ENCODE measurements around the gene NRSN1. TPM values are rescaled to one million over a fixed set of nuclear protein-coding genes. Genes with fewer than 3 reads are reported as not detected.

NRSN1 gene
- total and polyA plus RNA-seq, 2 of the 13 experiments (the other 11 are each of a cell fraction or from before 2014, with no cell fraction given) = not detected

DNA sequence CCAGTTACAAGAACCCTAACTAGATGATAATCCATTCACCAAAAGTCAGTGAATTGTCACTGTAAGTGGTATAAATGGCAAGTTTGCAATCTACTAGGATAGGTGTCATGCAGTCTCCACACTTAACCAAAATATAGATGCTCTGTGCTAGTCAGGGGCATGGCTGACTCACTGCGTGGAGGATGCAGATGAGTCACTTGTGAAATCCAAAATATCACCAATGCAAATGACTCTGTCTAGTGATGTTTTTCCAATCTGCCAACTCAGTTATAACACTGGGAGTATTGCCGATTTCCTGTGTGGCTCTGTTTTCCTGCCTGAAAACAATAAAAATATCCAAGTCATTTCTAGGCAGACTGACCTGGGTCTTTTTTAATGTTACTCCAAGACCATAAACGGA is 47.8 kb upstream of the NRSN1 start:
- 69% methylated on average over 3 of the region's 3 CpGs for WGBS (ENCODE audit: low lambda C conversion rate)
- FAIRE-seq (no peak), DNase-seq (ENCODE audit: low spot score) (no peak), ATAC-seq (no peak)
- in situ Hi-C loops (cut with HindIII; ENCODE audit: extremely low pct_ligation_motif_present, low pct_unique_long_range_greater_than_20kb) = no loop called here
- H3K9me3 ChIP-seq (ENCODE audit: low read length) = no peaks in the 10 kb centered on the region
- intact Hi-C loops (cut with micrococcal nuclease; ENCODE audit: unreplicated experiment) = no loop called here
- H3K27me3 ChIP-seq (ENCODE audit: control insufficient read depth in 1 of 2, insufficient read depth in 2 of 2, low read length in 2 of 2) = no peaks in the 10 kb centered on the region
- POLR2A ChIA-PET = no interaction called here
- no peak overlapping the region for H3K9ac ChIP-seq (ENCODE audit: insufficient read depth, low read depth, low read length)
- no peak overlapping the region for H3K27ac ChIP-seq (ENCODE audit: extremely low read length, insufficient read depth, low read length)
- CTCF ChIA-PET (ENCODE audit: low intra/inter-chr PET ratio, low total read pairs) = no interaction called here
- no TSS peak for BruUV-seq (replicated peaks)
- no peaks in the 10 kb centered on the region for H3K4me1 ChIP-seq (ENCODE audit: insufficient read depth, low read length)
- H3K4me3 ChIP-seq (replicated peaks in 1 of 3; ENCODE audit: insufficient read depth in 1 of 3, low read depth in 2 of 3, low read length in 3 of 3) = no peak overlapping the region
- no peak overlapping the region for H2AFZ ChIP-seq (ENCODE audit: low read length)
- no peak overlapping the region for H3K4me2 ChIP-seq (ENCODE audit: low read depth, low read length)
- H4K20me1 ChIP-seq (ENCODE audit: insufficient read depth, low read length) = no peaks in the 10 kb centered on the region
- H3K79me2 ChIP-seq (ENCODE audit: insufficient read depth, low read length) = no peaks in the 10 kb centered on the region
- no peaks in the 10 kb centered on the region for H3K36me3 ChIP-seq (replicated peaks in 1 of 2; ENCODE audit: control insufficient read depth in 1 of 2, insufficient read depth in 2 of 2, low read length in 2 of 2)
- TF ChIP-seq GABPA (IDR thresholded peaks at IDR 0.05; ENCODE audit: low read depth, low read length) = no peak
- TF ChIP-seq GABPA (CRISPR knock-in tag; IDR thresholded peaks at IDR 0.05; ENCODE audit: low read depth) = no peak
- TF ChIP-seq, protein P1, sequence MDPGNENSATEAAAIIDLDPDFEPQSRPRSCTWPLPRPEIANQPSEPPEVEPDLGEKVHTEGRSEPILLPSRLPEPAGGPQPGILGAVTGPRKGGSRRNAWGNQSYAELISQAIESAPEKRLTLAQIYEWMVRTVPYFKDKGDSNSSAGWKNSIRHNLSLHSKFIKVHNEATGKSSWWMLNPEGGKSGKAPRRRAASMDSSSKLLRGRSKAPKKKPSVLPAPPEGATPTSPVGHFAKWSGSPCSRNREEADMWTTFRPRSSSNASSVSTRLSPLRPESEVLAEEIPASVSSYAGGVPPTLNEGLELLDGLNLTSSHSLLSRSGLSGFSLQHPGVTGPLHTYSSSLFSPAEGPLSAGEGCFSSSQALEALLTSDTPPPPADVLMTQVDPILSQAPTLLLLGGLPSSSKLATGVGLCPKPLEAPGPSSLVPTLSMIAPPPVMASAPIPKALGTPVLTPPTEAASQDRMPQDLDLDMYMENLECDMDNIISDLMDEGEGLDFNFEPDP (CRISPR knock-in tag; conservative IDR thresholded peaks at IDR 0.05) = no peak
- TF ChIP-seq GZF1 (CRISPR knock-in tag; IDR thresholded peaks at IDR 0.05) = no peak
- TF ChIP-seq, protein P2, sequence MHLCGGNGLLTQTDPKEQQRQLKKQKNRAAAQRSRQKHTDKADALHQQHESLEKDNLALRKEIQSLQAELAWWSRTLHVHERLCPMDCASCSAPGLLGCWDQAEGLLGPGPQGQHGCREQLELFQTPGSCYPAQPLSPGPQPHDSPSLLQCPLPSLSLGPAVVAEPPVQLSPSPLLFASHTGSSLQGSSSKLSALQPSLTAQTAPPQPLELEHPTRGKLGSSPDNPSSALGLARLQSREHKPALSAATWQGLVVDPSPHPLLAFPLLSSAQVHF (CRISPR knock-in tag; IDR thresholded peaks at IDR 0.05) = no peak
- no peak for TF ChIP-seq PAF1 (CRISPR knock-in tag; IDR thresholded peaks at IDR 0.05)
- TF ChIP-seq ZNF782 (CRISPR knock-in tag; IDR thresholded peaks at IDR 0.05; ENCODE audit: borderline replicate concordance) = no peak
- TF ChIP-seq, protein P3, sequence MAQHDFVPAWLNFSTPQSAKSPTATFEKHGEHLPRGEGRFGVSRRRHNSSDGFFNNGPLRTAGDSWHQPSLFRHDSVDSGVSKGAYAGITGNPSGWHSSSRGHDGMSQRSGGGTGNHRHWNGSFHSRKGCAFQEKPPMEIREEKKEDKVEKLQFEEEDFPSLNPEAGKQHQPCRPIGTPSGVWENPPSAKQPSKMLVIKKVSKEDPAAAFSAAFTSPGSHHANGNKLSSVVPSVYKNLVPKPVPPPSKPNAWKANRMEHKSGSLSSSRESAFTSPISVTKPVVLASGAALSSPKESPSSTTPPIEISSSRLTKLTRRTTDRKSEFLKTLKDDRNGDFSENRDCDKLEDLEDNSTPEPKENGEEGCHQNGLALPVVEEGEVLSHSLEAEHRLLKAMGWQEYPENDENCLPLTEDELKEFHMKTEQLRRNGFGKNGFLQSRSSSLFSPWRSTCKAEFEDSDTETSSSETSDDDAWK (CRISPR knock-in tag; IDR thresholded peaks at IDR 0.05) = no peak
- TF ChIP-seq, protein P4, sequence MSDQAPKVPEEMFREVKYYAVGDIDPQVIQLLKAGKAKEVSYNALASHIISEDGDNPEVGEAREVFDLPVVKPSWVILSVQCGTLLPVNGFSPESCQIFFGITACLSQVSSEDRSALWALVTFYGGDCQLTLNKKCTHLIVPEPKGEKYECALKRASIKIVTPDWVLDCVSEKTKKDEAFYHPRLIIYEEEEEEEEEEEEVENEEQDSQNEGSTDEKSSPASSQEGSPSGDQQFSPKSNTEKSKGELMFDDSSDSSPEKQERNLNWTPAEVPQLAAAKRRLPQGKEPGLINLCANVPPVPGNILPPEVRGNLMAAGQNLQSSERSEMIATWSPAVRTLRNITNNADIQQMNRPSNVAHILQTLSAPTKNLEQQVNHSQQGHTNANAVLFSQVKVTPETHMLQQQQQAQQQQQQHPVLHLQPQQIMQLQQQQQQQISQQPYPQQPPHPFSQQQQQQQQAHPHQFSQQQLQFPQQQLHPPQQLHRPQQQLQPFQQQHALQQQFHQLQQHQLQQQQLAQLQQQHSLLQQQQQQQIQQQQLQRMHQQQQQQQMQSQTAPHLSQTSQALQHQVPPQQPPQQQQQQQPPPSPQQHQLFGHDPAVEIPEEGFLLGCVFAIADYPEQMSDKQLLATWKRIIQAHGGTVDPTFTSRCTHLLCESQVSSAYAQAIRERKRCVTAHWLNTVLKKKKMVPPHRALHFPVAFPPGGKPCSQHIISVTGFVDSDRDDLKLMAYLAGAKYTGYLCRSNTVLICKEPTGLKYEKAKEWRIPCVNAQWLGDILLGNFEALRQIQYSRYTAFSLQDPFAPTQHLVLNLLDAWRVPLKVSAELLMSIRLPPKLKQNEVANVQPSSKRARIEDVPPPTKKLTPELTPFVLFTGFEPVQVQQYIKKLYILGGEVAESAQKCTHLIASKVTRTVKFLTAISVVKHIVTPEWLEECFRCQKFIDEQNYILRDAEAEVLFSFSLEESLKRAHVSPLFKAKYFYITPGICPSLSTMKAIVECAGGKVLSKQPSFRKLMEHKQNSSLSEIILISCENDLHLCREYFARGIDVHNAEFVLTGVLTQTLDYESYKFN (CRISPR knock-in tag; conservative IDR thresholded peaks at IDR 0.05) = no peak
- TF ChIP-seq CEBPG (CRISPR knock-in tag; IDR thresholded peaks at IDR 0.05) = no peak
- TF ChIP-seq, protein P5, sequence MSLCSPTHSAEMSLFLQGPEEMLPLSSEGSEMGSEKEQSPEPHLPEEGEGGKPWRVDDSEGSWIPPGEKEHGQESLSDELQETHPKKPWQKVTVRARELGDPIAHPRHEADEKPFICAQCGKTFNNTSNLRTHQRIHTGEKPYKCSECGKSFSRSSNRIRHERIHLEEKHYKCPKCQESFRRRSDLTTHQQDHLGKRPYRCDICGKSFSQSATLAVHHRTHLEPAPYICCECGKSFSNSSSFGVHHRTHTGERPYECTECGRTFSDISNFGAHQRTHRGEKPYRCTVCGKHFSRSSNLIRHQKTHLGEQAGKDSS (CRISPR knock-in tag; IDR thresholded peaks at IDR 0.05; ENCODE audit: borderline replicate concordance, low read depth) = no peak
- TF ChIP-seq ZNF317 (CRISPR knock-in tag; IDR thresholded peaks at IDR 0.05) = no peak
- no peak for TF ChIP-seq ELF4 (CRISPR knock-in tag; IDR thresholded peaks at IDR 0.05; ENCODE audit: borderline replicate concordance)
- TF ChIP-seq PLRG1 (conservative IDR thresholded peaks at IDR 0.05) = no peak
- no peak for TF ChIP-seq SP1 (IDR thresholded peaks at IDR 0.05)
- TF ChIP-seq SP1 (CRISPR knock-in tag; IDR thresholded peaks at IDR 0.05) = no peak
- TF ChIP-seq KLF15 (CRISPR knock-in tag; IDR thresholded peaks at IDR 0.05; ENCODE audit: borderline replicate concordance) = no peak
- TF ChIP-seq PHF21A (CRISPR knock-in tag; IDR thresholded peaks at IDR 0.05) = no peak
- TF ChIP-seq FLYWCH1 (CRISPR knock-in tag; IDR thresholded peaks at IDR 0.05) = no peak
